ENCODE results near the gene FAR2.

Gene FAR2

GRCh38 chr12:29269706-29270408, 120.8 kb downstream of the FAR2 start:
- DNase-seq (ENCODE audit: low read depth), result no peak
- no peak for TF ChIP-seq CTCF (IDR thresholded peaks at IDR 0.05; ENCODE audit: low read depth, low read length, missing control alignments)
- in situ Hi-C loops (cut with HindIII; ENCODE audit: low sequenced_read_pairs), result no loop called here
- no peak overlapping the region for H3K4me3 ChIP-seq (ENCODE audit: low read depth, low read length)

- no peak for DNase-seq (ENCODE audit: low read depth)
- no peak for TF ChIP-seq CTCF (IDR thresholded peaks at IDR 0.05; ENCODE audit: low read depth, low read length, missing control alignments)
- in situ Hi-C loops (cut with HindIII; ENCODE audit: low sequenced_read_pairs), result no loop called here
- no peak overlapping the region for H3K4me3 ChIP-seq (ENCODE audit: low read depth, low read length)
These were observed 121.4 kb downstream of the FAR2 start for GRCh38 chr12:29270446-29270845.

- no peak for DNase-seq (ENCODE audit: low read depth)
- no peak for TF ChIP-seq CTCF (IDR thresholded peaks at IDR 0.05; ENCODE audit: low read depth, low read length, missing control alignments)
- no peak overlapping the region for H3K4me3 ChIP-seq (ENCODE audit: low read depth, low read length)
- in situ Hi-C loops (cut with HindIII; ENCODE audit: low sequenced_read_pairs), result no loop called here
These were observed 124.2 kb downstream of the FAR2 start for GRCh38 chr12:29273178-29273843.

GRCh38 chr12:29275834-29276233, 126.8 kb downstream of the FAR2 start:
- TF ChIP-seq CTCF (IDR thresholded peaks at IDR 0.05; ENCODE audit: low read depth, low read length, missing control alignments), result no peak
- no peak overlapping the region for H3K4me3 ChIP-seq (ENCODE audit: low read depth, low read length)
- in situ Hi-C loops (cut with HindIII; ENCODE audit: low sequenced_read_pairs), result no loop called here
- no peak for DNase-seq (ENCODE audit: low read depth)

- no peak overlapping the region for H3K4me3 ChIP-seq (ENCODE audit: low read depth, low read length)
- DNase-seq (ENCODE audit: low read depth), result no peak
- TF ChIP-seq CTCF (IDR thresholded peaks at IDR 0.05; ENCODE audit: low read depth, low read length, missing control alignments), result no peak
- in situ Hi-C loops (cut with HindIII; ENCODE audit: low sequenced_read_pairs), result no loop called here
These were observed 128.2 kb downstream of the FAR2 start for GRCh38 chr12:29277231-29277630.

GRCh38 chr12:29278673-29279420, 129.8 kb downstream of the FAR2 start:
- no peak for TF ChIP-seq CTCF (IDR thresholded peaks at IDR 0.05; ENCODE audit: low read depth, low read length, missing control alignments)
- H3K4me3 ChIP-seq (ENCODE audit: low read depth, low read length), result no peak overlapping the region
- in situ Hi-C loops (cut with HindIII; ENCODE audit: low sequenced_read_pairs), result no loop called here
- no peak for DNase-seq (ENCODE audit: low read depth)
